ENCODE data around the gene DMKN.
A peak's percentile ranks its signal among the peaks of the same experiment; 100 is the strongest.
"Not testable (repeated sequence)": the region's sequence is repeated elsewhere in the genome, so short reads cannot be mapped to it uniquely, and the experiment has no call there.

The DMKN gene

DNA sequence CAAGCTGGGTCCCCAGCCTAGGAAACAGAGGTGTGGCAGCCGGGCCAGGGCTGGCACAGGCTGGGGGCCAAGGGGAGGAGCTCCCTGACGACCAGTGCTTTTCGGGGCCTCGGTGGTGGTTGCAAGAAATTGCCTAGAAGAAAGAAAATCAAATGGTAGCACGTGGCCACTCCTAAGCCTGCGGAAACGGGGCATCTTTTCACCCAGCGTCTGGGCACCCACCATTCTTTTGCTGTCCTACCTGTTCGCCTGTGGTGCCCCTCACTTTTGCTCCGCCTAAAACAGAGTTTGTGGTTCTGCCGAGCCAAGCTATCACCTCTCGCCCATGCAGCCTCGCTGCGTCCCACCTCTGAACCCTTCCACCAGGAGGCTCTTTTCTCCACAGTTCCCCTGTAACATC is 16.0 kb downstream of the DMKN start:
- no peak for DNase-seq (ENCODE audit: low read depth in 3 of 3)

DNA sequence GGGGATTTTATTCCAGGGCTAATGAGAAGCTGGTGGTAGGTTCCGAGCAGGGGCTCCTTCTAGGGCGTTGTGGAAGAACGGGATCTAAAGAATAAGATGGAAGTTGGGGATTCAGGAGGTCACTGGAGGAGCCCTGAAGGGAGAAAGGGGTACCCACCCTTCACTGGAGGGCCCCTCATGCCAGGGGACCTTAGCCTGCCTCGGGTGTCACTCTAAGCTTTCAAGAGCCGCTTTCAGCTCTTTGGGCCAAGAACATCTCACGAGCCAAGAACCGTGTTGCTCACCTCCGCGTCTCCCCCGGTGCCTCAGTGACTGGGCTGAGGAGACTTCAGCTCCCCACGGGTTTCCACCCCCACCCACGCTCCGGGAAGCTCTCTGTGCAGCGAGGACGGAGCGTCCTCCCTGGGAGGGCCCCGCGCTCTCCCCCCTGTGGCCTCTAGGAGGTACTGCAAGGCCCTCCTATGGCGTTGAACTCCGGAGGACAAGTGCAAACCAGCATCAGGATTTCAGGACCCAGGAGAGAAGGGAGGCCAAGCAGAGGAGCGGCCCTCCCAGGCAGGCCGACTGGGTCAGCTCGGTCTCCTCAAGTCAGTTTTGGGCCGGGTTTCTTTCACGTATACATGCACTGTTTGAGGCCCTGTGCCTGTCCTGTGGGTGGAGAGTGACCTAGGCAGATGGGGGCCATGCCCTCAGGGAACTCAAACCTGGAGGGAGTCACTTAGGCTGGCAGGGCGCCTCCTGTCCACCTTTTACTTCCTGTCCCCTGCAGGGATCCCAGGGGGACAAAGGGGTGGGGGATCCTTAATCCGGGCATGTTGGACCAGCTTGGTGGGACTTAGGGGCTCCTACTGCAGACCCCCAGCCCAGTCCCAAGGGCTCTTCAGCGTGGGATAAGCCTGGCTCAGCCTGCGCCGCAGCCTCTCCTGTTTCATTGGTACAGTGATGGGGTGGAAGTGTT is 18.1 kb downstream of the DMKN start:
- DNase-seq (ENCODE audit: low read depth in 3 of 3) = peak; percentile 63 to 81 (median 80)

DNA sequence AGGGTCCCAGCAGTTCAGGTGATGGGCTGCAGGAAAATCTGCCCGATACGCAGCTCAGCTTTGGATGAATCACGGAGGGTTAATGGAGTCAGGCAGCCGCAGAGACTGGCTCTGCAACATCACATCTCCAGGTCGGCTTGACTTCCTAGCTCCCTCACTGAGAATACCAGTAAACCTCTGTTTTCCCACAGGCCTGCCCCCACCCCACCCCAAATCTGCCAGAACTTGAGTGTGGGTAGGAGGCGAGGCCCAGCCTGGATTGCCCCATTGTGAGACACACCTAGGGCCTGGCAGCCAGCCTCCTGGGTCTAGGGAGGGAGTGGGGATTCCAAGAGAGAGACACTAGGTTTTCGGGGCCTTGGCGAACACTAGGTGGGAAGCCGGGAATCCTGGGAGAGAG is 19.5 kb downstream of the DMKN start:
- no peak for DNase-seq (ENCODE audit: low read depth in 3 of 3)

DNA sequence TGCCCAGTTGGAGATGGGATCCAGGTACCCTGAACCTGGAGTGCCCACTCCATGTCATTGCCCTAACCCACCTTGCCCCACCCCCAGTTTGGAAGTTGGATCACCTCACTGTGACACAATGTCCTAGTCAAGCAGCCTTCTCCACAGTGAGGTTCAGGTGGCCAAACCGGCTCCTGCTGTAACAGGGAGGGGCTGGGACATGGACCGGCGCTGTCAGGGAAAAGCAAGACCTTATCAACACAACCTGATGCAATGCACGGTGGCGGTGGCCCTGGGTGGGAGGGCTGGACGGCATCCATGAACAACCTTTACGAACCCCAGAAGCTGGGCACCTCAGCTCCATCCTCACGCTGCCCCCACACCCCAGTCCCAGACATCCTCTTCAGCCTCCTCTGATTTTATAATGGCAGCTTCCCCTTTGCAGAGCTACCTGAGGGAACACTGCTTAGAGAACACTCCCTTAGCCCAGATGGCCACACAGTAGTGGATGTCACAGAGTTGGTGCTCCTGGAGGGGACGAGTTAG is 21.6 kb downstream of the DMKN start:
- no peak for DNase-seq (ENCODE audit: low read depth in 3 of 3)

DNA sequence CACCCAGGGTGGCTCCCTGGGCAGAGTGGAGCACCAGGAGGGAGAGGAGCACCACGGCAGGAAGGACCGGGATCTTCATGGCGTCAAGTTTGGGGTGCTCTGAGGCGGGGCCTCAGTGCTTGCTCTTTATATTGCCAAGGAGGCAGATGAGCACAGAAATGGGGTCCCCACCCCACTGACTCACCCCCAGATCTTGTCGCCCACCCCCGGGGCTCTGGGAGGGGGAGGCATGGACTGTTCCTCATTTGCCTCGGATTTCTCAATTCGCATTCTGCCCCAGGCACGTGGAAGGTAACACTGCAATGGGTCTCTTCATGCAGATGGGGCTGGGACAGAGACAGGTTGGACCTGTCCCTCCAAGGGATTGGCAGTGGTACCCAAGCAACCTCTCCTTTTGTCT is 23.1 kb downstream of the DMKN start, which contains the start of gene KRTDAP:
Gene KRTDAP, minus strand, starts transcription at position 101 of the 400 bp plus-strand sequence. Its CDS starts 22 bp downstream, at position 79.
- no peak for DNase-seq (ENCODE audit: low read depth in 3 of 3)

DNA sequence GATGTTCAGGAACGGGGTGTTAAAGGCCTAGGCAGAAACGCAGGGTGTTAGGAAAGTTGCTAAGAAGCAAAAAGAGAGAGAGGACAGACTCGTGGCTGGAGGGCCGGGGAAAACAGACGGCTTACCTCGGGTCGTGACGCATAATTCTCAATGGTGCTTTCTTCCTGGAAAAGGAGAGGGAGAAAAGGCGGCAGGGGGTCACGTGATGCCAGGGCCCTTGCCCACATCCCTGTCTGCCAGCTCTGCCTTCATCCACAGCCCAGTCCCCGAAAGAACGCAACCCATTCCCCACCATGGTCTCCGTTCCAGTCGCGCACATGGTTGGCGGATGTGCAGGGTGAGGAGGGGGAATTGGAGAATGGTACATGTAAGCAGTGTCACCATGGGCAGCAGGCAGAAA is 24.8 kb downstream of the DMKN start:
- DNase-seq (ENCODE audit: low read depth in 3 of 3) = no peak

DNA sequence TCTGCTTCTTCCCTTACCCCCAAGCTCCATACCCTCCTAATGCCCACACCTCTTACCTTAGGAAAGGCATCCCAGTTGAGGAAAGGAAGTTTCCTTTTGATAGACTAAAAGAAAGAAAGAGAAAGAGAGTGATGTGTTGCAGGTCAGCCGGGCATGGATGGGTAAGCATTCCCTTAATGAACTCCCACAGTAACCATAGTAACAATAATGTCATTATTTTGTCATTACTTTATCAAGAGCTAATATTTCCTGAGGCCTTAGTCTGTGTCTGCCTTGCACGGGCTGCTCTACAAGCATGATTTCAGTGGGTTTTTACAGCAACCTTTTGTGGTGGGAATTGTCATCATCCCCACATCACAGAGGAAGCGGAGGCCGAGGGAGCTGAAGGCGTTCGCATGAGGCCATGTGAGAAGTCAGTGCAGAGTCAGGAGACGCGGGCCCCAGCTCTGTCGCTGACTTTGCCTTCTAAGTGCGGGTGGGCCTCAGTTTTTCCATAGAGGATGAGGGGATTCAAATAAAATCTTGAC is 25.7 kb downstream of the DMKN start:
- no peak for DNase-seq (ENCODE audit: low read depth in 3 of 3)

DNA sequence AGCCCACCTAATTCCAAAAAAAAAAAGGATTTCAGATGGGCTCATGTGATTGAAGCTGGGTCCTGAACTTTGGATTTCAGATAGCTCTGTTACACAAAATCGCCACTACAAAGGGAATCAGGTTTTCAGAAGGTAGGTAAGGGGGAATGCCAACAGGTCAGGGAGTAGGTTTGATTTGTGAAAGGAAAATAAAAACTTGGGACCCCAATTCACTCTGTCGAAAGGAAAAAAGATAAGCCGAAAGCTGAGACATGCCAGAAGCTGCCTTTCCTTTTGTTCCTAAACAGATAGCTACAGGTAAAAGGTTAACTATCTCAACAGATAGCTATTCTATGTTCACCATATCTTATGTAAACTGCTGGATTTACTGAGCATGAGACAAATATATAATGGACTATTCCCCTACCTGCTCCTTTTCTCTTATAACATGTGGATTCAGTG is 27.2 kb downstream of the DMKN start:
- DNase-seq (ENCODE audit: low read depth in 3 of 3) = no peak

DNA sequence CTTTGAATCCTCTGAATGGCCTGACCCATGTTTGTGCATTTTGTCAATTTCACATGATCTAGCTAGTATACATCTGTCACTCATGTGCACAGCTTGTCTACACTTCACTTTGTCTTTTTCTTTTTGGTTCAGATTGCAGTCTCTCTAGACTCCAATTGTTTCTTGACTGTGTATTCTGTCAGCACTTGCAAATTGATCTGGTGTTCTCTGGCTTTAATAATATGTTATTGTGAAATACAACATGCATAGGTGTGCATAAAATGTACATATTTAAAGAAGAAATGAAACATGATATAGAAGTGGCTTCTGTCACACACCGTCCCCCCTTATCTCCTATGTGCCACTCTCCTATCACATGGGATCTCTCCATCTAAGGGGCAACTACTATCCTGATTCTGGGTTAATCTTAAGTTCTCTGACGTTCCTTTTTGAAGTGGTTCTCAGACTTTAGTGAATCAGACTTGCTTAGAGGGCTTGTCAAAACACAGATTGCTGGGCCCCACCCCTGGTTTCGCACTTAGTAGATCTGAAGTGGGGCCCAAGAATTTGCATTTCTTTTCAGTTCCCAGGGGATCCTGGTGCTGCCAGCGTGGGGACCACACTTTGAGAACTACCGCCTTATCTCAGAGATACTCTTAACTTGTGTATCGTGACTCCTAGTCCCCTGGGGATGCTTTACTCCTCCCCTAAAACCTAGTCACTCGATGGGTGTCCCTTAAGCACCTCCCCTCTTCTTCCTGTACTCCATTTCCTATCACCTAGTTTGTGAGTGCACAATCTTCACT is 29.0 kb downstream of the DMKN start:
- DNase-seq (ENCODE audit: low read depth in 3 of 3) = no peak

DNA sequence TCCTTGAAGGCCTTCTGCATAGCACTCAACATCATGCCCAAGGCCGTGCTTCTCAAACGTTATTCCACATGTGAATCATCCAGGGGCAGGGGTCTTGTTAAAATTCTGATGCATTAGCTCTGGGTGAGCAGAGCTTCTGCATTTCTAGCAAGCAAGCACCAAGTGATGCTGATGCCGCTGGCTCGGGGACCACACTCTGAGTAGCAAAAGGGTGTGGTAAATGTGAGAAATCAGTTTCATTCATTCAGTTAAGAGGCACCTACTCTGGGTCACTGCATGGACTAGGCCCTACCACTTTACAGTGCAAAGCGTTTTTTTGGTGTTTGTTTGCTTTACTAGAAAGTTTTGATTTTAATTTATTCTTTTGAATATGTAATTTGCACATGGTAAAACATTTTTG is 30.4 kb downstream of the DMKN start:
- no peak for DNase-seq (ENCODE audit: low read depth in 3 of 3)

DNA sequence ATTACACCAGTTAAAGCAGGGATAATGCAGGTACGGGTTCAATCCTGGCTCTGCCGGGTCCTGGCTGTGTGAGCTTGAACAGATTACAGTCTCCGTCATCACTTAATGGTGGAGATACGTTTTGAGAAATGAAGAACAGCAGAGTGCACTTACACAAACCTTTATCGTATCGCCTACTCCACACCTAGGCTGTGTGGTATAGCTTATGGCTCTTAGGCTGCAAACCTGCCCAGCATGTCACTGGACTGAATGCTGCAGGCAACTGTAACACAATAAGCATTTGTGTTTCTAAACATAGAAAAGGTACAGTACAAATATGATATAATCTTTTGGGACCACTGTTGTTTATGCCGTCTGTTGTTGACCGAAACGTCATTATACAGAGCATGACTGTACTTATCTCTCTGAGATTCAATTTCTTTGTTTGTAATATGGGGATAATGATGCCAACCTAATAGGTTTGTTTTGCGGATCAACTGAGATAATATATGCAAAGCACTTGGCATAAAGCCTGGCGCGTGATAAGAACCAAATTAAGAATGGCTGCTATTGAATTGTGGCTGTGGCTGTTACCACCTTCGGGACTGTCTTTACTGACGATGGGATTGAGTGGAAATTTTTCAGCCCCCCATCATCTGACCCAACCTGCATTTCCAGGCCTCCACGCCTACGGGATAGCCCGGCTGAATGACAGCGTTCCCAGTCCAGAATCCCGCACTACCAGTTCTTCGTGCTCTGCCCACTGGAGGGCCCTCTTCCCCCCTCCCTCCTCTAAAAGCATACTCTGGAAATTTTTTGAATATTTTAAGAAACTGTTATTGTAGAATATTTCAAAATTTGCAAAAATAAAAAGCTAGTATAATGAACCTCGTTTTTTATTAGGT is 34.4 kb downstream of the DMKN start:
- DNase-seq (ENCODE audit: low read depth in 3 of 3) = no peak

DNA sequence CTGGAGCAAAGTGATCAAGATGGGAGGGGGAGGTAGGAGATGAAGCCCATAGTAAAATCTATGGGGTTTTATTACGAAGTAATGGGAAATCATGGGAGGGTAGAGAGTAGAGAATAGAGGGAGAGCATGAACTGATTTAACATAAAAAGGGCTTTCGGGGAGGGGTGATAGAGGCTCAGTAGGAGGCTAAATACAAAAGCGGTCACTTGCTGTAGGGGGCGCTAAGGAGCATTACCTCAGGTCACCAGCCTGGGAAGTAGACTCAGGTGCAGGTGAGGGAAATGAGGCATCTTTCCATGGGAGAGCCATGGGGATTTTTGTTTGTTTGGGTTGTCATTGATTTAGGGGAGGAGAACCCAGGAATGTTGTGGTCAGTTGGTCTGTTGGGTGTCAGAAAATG is 37.3 kb downstream of the DMKN start:
- DNase-seq (ENCODE audit: low read depth in 3 of 3) = no peak

DNA sequence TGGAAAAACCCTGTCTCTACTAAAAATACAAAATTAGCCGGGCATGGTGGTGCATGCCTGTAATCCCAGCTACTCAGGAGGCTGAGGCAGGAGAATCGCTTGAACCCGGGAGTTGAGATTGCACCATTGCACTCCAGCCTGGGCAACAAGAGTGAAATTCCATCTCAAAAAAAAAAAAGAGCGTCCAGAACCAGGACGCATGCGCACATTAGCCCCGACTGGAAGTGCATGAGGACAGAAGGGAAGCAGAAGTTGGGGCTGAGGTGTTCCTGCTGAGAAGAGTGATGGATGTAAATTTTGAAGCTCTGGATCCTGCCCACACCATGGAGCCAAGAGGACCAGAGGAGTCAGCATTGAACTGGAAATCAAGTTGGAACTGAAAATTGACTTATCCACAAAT is 38.9 kb downstream of the DMKN start:
- not testable (repeated sequence) for DNase-seq (ENCODE audit: low read depth in 3 of 3)

DNA sequence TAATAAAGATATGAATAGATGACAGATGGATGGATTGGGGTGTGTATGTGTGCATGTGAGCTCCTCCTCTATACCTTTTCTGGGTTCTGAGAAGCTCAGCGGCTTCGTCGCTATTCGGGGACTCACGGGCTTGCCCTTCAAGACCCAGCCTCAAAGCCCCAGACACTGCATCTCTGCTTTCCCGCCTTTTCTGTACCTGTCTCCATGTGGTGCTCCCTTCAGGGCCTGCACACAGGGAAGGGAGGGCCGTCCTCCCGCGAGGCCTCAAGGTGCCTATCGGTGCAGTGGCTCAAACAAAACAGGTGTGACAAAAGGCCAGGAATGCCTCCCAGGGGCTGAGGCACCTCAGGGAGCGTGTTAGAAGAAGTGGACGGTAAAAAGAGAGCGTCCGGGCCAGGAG is 39.3 kb downstream of the DMKN start:
- DNase-seq (ENCODE audit: low read depth in 3 of 3) = no peak

DNA sequence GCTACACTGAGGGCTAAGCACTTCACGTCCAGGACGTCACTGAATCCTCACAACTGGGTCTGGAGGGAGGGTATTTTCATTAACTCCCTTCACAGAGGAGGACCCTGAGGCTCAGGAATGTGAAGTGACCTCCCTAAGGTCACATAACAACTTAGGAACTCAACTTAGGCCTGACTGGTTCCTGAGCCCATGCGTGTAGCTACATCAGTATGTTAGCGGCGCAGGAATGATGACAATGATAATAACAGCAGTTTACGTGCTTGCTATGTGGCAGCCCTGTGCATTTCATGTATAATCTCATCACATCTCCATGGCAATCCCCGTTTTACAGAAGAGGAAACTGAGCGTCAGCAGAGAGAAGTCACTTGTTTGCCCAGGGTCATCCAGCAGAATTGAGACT is 41.5 kb downstream of the DMKN start:
- no peak for DNase-seq (ENCODE audit: low read depth in 3 of 3)

DNA sequence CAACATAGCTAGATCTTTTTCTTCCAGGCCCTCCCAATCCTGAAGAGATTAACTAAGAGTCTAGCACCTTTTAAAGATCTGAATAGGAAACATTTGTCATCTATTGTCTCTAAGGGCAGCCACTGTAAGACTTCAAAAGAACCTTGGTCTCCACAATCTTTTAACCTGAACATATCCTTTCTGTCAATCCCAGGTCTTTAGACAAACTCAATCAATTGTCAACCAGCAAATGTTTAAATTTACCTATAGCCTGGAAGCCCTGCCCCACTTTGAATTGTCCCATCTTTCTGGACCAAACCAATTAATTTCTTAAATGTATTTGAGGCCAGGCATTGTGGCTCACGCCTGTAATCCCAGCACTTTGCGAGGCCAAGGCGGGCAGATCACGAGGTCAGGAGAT is 42.4 kb downstream of the DMKN start:
- not testable (repeated sequence) for DNase-seq (ENCODE audit: low read depth in 3 of 3)

DNA sequence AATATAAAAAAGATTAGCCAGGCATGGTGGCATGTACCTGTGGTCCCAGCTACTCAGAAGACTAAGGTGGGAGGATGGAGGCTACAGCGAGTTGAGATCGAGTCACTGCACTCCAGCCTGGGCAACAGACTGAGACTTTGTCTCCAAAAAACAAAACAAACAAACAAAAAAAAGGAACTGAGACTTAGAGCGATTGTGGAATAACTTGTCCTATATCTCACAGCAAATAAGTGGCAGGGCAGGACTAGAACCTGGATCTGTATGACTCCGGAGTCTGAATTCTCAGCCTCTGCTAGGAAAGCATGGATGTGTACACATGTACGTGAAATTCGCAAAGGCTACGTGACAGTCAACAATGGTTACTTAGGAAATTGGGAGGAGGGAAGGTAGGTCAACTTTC is 43.3 kb downstream of the DMKN start:
- no peak for DNase-seq (ENCODE audit: low read depth in 3 of 3)

DNA sequence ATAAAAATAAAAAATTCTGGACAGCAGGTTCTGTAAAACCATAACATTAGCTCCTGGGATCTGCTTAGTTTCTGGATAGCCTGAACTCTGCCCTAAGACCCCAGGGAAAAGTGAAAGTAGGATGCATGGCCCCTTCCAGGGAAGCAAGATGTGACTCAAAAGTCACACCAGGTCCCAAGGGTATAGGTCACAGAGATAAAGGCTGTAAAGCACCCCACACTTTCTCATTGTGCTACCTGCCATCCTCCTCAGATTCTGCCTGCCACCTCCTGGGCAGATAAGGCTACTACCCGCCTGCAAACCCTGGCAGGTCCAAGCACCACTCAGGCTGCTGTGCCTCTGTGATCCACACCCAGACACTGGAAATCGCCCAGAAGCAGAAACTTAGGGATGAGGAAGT is 44.8 kb downstream of the DMKN start:
- peak in 2 of 3 experiments; percentile 26 to 32 for DNase-seq (ENCODE audit: low read depth in 3 of 3)

DNA sequence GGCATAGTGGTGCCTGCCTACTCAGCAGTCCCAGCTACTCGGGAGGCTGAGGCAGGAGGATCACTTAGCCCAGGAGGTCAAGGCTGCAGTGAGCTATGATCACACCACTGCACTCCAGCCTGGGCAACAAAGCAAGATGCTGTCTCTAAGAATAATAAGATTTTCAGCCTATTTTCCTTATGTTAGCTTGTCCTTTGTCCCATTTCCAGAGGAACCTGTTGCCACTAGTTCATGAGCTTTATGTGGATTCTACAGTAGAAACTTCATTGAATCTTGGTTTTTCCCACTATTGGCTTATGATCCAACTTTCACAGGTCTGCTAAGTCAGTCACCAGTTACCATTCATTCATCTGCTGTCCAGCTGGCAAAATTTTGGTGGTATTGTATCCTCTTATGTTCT is 47.2 kb downstream of the DMKN start:
- DNase-seq (ENCODE audit: low read depth in 3 of 3) = no peak

DNA sequence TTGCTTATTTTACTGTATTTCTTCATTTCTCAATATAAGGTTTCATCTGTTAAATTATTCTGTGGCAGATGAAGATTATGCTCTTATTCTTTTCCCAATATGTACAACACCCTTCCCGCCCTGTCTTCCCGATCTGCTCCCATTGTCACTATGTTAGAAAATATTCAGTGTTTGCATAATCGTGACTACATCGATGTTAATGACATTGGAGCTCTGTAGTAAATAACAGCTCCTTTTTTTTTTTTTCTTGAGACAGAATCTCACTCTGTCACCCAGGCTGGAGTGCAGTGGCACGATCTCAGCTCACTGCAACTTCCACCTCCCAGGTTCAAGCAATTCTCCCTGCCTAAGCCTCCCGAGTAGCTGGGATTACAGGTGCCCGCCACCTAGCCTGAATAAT is 50.5 kb downstream of the DMKN start:
- not testable (repeated sequence) for DNase-seq (ENCODE audit: low read depth in 3 of 3)

DNA sequence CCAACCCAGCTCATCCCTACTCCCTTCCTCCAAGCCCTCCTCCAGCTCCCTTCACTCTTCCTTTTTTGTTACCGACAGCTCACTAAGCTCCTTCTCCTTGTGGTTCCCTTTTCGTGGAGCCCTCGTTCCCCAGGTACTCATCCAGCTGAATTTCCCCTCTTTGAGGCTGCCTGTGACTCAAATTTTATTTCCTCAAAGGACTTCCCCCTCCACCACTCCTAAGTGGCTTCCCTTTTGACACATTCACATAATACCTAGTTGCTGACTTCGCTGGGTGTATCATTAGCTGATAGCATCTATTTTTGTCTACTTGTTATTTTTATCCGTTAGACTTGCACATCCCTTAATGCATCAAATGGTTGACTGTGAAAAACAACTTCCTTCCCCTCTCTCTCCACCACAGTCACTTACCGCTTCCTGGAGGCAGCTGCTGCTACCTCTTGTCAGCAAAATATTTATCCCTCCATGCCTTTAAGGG is 50.9 kb downstream of the DMKN start:
- DNase-seq (ENCODE audit: low read depth in 3 of 3) = peak in 1 of 3 experiments; percentile 21
